Measurements from ENCODE around the gene LINC01488. TPM values are rescaled to one million over a fixed set of nuclear protein-coding genes. Genes with fewer than 3 reads are reported as not detected.

LINC01488 gene
- total and polyA plus RNA-seq, 9 of the 15 experiments (the other 6 are each of a cell fraction or from before 2014, with no cell fraction given), result not detected

GRCh38 chr11:69531717-69532088 lies 50.2 kb downstream of the LINC01488 start:
- no peak for FAIRE-seq
- H3K79me2 ChIP-seq (ENCODE audit: control insufficient read depth, insufficient read depth, low read length), result no peaks in the 10 kb centered on the region
- ChIA-PET POLR2A (interaction anchor here (0.7 kb wide), 2 partner anchors 43 to 185 kb away, joined by 3 read pairs; no protein-coding TSS in a partner anchor), CTCF (ENCODE audit: low intra/inter-chr PET ratio) (no interaction called here)
- H3K9ac ChIP-seq (ENCODE audit: insufficient read depth in 1 of 2, low read depth in 2 of 2, low read length in 2 of 2), result no peak overlapping the region
- no peak overlapping the region for H3K27ac ChIP-seq (ENCODE audit: extremely low read depth, low read depth, low read length)
- no peaks in the 10 kb centered on the region for H3K36me3 ChIP-seq (ENCODE audit: control insufficient read depth, insufficient read depth, low read length)
- no peak overlapping the region for H3K4me2 ChIP-seq (ENCODE audit: insufficient read depth, low read length)
- H3K4me3 ChIP-seq, result no peak overlapping the region
- no peaks in the 10 kb centered on the region for H4K20me1 ChIP-seq (replicated peaks; ENCODE audit: control insufficient read depth, insufficient read depth, low read length)
- H3K27me3 ChIP-seq (ENCODE audit: control insufficient read depth in 2 of 2, insufficient read depth in 2 of 2, low read length in 2 of 2), result peaks cover 11 to 59% of the 10 kb centered on the region in 2 experiments; a peak in 4 of 5 replicates
- no peak for ATAC-seq
- 13% methylated on average over 9 of the region's 9 CpGs for WGBS (ENCODE audit: insufficient coverage, low coverage, missing lambda C conversion rate)
- H3K9me3 ChIP-seq (replicated peaks; ENCODE audit: control insufficient read depth, insufficient read depth, low read depth, low read length), result no peaks in the 10 kb centered on the region
- intact Hi-C loops (cut with micrococcal nuclease) (no loop called here), in situ Hi-C loops (cut with MboI) (no loop called here)
- H2AFZ ChIP-seq (ENCODE audit: low read depth, low read length), result no peak overlapping the region
- no TSS peak for BruUV-seq (replicated peaks)
- TF ChIP-seq HMG20A (CRISPR knock-in tag; conservative IDR thresholded peaks at IDR 0.05) (no peak), SMARCE1 (IDR thresholded peaks at IDR 0.05) (no peak), JUN (IDR thresholded peaks at IDR 0.05; ENCODE audit: borderline replicate concordance, low read depth, low read length) (no peak), JUN (CRISPR knock-in tag; IDR thresholded peaks at IDR 0.05; ENCODE audit: borderline replicate concordance) (no peak), KAT8 (IDR thresholded peaks at IDR 0.05; ENCODE audit: low read depth) (no peak), MYBL2 (IDR thresholded peaks at IDR 0.05; ENCODE audit: low read depth) (no peak), MYBL2 (CRISPR knock-in tag; IDR thresholded peaks at IDR 0.05; ENCODE audit: borderline replicate concordance) (no peak), HDAC8 (tag; IDR thresholded peaks at IDR 0.05) (no peak), HNRNPH1 (optimal IDR thresholded peaks at IDR 0.05; ENCODE audit: low read depth, low read length) (no peak), MLLT1 (IDR thresholded peaks at IDR 0.05) (no peak), ZNF3 (CRISPR knock-in tag; IDR thresholded peaks at IDR 0.05) (no peak), BRF1 (IDR thresholded peaks at IDR 0.05; ENCODE audit: borderline replicate concordance, extremely low read depth, insufficient read length) (no peak)
- no peak for DNase-seq (ENCODE audit: extremely low read depth in 1 of 4, low spot score in 3 of 4)
- no peaks in the 10 kb centered on the region for H3K9me1 ChIP-seq (ENCODE audit: control insufficient read depth, insufficient read depth, low read length)
- peaks cover 0 to 19% of the 10 kb centered on the region in 2 experiments; a peak in 4 of 5 replicates for H3K4me1 ChIP-seq (replicated peaks in 1 of 2; ENCODE audit: control insufficient read depth in 2 of 2, insufficient read depth in 2 of 2, low read length in 2 of 2)

All from K562 (cell line).